IPS-18c (cell line): ENCODE measurements around the gene ITGB1.

Experiments
- H3K4me3 ChIP-seq: 2 replicates; pipeline ENCODE4 v1.7.0; 2013; ENCODE audit warnings: low read depth, mild to moderate bottlenecking, low read length, moderate library complexity; ENCODE audit not compliant: insufficient read depth
- H3K9me3 ChIP-seq: one replicate; pipeline ENCODE4 v1.6.1; 2013; ENCODE audit warnings: mild to moderate bottlenecking, low read length, moderate library complexity; ENCODE audit not compliant: control insufficient read depth, insufficient read depth

The ITGB1 gene

DNA sequence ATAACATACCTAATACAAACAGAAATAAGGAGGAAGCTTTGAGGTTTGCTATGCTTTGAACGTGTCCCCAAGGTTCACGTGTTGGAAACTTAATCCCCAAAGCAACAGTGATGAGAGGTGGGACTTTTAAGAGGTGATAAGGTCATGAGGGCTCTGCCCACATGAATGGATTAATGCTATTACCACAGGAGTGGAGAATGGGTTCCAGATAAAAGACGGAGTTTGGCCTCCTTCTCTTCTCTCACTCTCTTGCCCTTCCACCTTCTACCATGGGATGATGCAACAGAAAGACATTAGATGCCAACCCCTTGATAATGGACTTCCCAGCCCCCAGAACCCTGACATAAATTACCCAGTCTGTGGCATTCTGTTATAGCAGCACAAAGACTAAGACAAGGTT, 9.6 kb downstream of the ITGB1 start:
- Histone ChIP-seq H3K9me3 (no peaks in the 10 kb centered on the region), H3K4me3 (0 out of 2 replicates have a peak overlapping the region, but pooled peaks have one; percentile 5)

DNA sequence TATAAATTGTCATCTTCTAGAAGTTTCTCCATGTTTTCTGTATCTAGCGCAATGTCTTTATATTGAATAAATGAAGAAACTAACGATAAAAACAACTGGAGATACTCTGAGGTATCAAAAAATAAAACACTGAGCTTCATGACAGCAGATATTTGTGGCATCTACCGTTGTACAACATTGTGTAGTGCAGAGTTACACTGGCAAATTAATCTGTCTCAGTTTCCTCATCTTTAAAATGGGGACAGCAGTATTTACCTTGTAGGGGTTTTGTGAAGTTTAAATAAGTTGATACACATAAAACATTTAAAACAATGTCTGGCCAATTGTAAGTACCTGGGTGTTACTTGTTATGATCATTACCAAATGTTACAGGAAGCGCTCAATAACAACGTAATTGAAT, 10.4 kb downstream of the ITGB1 start:
- Histone ChIP-seq H3K4me3 (no peak overlapping the region), H3K9me3 (no peaks in the 10 kb centered on the region)

DNA sequence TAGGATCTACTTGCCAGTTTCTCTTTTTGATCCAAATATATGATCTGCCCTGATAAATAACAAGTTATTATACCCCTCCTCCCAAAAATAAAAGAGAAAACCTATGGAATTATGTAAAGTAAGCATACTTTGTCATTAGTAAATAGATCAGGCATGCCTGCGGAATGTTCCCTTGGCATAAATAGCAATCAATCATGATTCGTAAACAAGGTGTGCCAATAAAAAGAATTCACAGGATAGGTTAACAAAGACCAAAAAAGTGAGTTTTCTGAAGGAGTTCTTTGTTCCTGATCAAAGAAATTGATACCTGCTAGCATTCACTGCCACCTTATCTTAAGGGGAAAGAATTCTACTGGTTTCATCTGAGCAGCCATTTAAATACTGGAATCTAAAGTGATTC, 11.9 kb downstream of the ITGB1 start:
- H3K9me3 ChIP-seq: no peaks in the 10 kb centered on the region

DNA sequence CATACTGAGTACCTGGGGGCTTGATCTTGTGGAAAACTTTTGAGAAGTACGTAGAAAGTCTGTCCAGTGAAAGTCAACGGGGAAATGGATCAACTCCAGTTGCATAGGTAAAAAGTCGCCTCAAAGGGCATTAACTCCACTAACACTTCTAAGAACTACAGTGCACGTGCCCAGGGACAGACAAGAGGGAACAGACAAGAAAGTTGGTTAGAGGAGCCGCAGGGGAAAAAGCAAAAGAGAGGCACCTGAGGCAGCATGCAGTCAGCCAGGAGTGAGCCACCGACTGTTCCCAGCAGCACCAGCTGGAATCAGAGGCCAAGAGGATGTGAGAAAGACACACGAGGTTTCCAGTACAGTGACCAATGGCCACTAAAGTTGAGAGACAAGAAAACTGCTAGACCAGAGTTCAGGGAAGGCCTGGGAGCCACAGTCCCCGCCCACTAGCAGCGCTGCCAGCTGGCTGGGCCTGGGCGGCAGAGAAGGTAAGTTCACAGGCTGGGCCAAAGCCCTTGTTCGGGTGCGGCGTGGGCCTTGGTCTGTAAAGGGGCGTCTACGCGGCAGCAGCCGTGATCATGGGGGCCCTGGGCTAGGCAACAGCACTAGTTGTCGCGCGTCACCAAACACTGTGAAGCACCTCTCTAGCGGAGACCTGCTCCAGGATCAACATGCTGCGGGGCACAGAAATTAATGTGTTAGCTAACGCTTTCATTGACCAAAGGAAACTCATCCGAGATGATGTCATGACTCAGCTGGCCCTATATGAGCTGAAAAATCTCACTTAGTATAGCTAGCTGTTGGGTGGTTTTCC, 14.0 kb downstream of the ITGB1 start:
- Histone ChIP-seq H3K4me3 (no peak overlapping the region), H3K9me3 (no peaks in the 10 kb centered on the region)

More for the DNA sequence above, 11.9 kb downstream of the ITGB1 start:
- no peak overlapping the region for H3K4me3 ChIP-seq

DNA sequence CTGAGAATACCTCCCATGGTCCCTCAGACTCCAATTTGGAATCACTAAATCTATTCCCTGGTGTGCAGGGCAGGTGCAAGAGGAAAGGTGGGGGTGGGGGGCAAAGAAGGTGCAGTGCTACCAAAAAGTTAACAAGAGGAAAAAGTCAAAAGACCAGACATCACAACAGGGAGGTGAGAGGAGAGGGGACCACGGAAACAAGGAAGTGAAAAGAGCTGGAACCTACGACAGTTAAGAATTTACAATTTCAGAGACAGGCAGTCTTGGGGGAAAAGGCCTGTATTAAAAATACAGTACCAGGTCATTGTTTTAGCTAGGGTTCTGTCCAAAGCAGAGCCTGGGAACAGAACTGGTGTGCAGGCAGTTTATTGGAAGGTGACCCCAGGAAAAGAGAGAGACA, 14.6 kb downstream of the ITGB1 start:
- no peak overlapping the region for H3K4me3 ChIP-seq
- no peaks in the 10 kb centered on the region for H3K9me3 ChIP-seq

DNA sequence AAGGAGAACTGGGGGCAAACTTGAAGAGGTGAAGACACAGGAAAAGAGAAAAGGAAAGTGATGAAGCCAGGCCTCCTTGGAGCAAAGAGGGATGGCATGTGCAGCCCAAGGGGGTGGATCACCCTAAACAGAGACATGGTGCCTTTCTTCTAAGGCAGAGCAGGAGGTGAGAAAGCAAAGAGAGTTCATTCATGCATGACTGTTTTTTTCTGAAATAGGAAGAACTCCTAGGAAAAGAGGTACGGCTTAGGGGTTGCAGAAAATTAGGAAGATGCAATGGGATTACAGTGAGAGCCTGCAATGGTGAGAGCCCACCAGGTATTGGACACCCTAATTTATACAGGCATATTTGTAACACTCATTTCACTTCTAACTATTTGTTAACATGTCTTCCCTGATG, 15.9 kb downstream of the ITGB1 start:
- Histone ChIP-seq H3K4me3 (no peak overlapping the region), H3K9me3 (no peaks in the 10 kb centered on the region)

DNA sequence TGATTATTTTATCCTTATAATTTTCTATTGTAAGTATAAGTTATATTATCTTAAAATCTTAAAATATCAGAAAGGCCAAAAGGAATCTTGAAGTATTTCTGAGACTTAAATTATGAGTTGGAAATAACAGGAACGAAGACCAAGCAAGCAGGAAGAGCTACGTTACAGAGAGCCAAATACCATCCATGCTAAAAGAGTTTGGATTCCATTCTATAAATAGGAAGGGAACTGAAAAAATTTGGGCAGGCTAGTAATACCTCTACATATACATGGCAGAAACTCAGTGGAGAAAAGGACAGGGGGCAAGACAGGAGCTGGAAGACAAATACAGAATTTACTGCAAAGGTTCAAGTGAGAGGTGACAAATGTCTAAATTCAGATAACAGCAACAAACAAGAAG, 16.7 kb downstream of the ITGB1 start:
- H3K9me3 ChIP-seq: no peaks in the 10 kb centered on the region
- no peak overlapping the region for H3K4me3 ChIP-seq

DNA sequence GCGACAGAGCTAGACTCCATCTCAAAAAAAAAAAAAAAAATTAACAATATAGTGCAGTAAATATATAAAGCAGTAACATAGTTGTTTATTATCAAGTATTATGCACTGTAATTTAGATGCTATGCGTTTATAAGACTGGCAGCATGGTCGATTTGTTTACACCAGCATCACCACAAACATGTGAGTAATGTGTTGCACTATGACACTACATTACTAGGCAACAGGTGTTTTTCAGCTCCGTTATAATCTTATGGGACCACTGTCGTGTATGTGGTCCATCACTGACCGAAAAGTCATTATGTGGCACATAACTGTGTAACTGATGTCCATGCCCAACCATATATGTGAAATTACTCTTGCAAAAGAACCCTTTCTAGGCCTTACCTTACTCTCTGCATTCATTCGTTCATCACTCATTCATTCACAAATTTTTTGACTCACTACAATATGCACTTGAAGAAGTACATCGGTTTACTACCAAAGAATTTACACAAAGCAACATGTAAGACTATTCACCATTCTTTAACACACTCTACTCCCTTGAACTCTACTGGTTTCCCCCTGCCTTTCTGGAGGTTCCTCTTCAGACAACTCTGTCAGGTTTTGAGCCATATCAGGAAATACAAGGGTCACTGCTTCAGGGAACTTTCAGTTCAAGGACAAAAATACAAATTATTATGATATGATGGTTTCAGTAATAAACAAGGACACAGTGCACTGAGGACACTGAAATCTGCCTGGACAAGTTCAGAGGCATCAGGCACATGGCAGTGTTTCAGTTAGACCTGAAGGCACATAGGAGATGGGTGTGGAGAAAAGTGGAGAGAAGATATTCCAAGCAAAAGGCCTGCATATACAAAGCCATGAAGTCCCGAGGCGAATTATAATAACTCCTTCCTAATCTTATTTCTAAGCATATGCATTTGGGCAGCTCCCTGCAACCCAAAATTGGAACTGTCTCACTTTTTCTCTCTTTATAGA, 17.4 kb downstream of the ITGB1 start:
- H3K4me3 ChIP-seq: no peak overlapping the region
- no peaks in the 10 kb centered on the region for H3K9me3 ChIP-seq

DNA sequence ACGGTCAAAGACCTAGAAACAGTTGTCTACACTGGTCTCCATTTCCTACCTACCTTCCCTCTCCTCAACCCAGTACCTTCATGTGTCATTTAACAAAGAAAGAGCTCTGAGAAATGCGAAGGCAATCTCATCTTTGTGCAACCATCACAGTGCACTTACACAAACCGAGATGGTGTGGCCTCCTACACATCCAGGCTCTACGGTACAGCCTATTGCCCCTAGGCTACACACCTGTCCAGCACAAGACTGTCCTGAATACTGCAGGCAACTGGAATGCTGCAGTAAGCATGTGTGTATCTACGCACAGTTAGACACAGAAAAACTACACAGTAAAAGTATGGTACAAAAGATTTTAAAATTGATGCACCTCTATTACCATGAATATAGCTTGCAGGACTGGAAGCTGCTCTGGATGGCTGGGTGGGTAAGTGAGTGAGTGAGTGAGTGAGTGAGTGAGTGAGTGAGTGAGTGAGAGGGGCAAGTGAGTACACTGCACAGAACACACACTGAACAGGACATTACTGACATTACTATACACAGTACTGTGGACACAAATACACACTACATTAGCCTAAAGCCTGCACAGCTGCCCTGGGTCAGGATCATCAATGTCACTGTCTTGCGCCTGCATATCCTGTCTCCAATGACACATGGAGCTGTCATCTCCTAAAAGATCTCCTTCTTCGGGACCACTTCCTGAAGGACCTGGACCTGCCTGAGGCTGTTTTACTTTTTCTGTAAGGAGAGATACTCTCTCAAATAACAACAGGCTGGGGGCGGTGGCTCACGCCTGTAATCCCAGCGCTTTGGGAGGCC, 18.5 kb downstream of the ITGB1 start:
- Histone ChIP-seq H3K9me3 (no peaks in the 10 kb centered on the region), H3K4me3 (no peak overlapping the region)

DNA sequence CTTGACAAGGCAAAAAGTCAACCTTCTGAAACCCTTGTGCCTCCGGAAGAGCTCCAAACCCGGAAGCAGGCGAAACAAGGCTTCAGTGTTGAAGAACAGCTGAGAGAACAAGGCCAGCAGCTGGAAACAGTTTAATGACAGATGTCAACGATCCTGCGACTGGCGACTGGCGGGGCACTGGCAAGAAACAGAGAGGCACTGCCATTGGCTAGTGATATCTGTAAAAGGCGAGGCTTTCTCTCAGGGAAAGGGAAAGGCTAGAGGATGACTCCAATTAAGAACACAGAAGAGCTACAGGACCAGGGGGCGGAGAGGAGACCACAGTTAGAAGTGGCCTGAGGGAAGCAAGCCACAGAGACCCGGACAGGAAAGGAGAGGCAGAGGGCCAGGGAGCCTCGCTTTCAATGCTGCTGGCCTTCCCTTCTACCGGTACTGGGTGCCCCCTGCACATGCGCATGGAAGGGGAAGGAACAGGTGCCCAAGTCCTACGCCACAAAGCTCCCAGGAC, 19.4 kb downstream of the ITGB1 start:
- Histone ChIP-seq H3K4me3 (no peak overlapping the region; the same call in 1 of the 2 replicates), H3K9me3 (no peaks in the 10 kb centered on the region)

DNA sequence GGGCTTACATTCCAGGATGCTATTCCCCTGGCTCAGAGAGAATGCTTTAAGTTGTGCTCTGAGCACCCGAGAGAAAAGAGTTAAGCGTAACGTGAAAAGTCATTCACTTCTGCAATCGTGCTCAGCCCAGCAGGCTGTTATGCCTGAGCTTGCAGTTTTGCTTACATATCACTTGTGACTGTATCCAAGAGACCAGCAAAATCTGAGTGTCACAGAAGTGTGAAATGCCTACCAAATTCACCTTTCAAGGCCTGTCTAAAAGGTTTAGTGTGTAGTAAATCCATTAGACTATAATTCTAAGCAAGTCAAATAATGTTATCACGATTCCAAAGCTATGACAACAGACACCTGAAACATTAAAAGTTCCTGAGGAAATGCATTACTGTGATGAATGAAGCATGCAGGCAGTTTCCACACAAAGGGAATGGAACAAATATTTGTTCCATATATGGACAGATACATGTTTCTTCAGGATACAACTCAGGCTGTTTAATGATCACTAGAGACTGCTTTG, 20.1 kb downstream of the ITGB1 start:
- H3K4me3 ChIP-seq: no peak overlapping the region
- H3K9me3 ChIP-seq: no peaks in the 10 kb centered on the region

DNA sequence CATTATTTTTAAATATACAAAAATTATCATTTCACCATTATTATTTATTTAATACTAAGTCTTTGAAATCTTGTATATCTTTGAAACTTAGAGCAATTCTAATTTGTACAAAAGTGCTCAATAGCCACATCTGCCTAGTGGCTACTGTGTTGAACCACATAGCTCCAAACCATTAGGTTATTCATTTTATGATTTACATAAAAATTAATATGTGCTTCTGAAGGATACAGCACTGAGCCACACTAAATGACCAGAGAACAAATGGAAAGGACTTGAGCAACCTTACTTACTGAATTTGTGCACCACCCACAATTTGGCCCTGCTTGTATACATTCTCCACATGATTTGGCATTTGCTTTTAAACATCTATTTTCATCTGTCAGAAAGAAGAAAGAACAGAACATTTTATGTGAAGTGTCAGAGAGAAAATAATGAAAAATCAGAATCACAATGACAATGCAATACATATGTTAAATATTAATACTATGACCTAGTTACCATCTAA, 25.8 kb downstream of the ITGB1 start:
- H3K9me3 ChIP-seq: no peaks in the 10 kb centered on the region
- no peak overlapping the region for H3K4me3 ChIP-seq

DNA sequence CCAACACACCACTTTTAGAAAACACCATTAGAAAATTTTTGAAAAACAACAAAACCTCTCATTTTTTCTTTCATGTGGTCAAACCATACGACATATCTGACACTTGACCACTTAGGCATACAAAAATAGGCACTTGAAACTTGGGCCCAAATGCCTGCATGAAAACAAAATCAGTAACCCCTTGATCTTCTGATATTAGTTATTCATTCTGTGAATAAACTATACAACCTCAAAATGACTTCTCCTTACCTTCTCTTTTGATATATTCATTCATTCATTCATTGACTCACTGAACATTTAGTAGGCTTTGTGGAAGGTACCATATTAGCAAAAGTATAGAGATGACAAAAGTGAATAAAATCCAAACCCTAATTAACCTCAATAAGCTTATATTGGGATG, 26.4 kb downstream of the ITGB1 start:
- H3K4me3 ChIP-seq: no peak overlapping the region
- no peaks in the 10 kb centered on the region for H3K9me3 ChIP-seq

DNA sequence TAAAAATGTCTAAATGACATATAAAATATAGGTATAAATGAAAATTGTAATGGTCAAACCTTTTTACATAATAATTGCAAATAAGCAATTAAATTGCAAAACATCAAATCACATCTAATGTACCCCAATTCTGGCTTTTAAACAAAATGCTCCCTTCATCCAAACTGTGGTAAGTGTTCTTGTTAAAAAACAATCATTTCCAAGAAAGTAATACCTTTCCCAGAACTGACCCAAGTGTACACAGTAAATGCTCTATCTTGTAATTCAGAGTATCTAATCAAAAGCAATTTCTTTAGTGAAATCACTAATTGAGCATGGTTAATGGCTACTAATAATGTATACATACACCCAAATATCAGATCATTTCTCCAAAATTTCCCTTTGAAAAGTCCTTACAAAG, 28.0 kb downstream of the ITGB1 start:
- Histone ChIP-seq H3K9me3 (no peaks in the 10 kb centered on the region), H3K4me3 (no peak overlapping the region)

DNA sequence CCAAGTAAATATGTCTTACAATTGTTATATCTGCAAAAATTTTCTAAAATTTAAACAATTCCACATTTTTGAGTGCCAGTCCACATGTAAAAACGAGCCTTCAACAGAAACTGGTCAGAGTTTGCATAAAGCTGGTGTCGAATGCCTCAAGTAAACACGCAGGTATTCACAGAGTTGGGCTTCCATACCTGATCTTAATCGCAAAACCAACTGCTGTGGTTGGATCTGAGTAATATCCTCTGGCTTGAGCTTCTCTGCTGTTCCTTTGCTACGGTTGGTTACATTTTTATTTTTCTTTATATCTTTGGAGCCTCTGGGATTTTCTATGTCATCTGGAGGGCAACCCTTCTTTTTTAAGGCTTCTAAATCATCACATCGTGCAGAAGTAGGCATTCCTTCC, 28.4 kb downstream of the ITGB1 start:
- no peaks in the 10 kb centered on the region for H3K9me3 ChIP-seq
- H3K4me3 ChIP-seq: no peak overlapping the region

DNA sequence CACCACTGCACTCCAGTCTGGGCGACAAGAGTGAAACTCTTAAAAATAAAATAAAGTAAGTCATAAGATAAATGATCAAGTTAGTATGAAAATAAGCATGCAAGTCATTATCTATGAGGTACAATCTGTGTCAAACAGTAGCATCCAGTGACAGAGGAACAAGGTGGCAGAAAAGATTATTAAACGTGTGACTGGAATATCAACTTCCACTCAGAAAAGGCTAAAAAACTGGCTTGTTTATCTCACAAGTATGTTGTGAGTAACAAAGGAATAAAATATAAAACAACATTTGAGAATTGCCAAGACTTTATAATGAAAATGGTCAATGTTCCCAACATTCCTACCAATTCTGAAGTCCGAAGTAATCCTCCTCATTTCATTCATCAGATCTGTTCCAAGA, 30.3 kb downstream of the ITGB1 start:
- Histone ChIP-seq H3K9me3 (no peaks in the 10 kb centered on the region), H3K4me3 (no peak overlapping the region)

DNA sequence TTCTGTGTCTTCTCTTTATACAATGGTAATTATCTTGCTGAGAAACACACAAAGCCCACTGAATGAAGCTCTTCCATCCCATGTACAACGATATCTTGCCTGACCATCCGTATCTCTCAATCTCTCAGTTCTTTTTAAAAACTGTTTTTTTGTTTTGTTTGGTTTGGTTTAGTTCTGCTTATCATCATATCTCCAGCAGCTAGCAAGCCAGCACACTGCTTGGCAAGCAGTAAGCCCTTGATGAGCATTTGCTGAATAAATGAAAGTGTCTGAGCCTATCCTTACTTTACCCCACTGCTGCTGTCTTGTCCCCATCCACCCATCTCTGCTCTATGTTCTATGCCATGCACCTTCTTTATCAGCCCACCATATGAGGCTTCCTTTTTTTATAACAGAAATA, 34.2 kb downstream of the ITGB1 start:
- Histone ChIP-seq H3K9me3 (no peaks in the 10 kb centered on the region), H3K4me3 (no peak overlapping the region)
